HCT116 (cell line): ENCODE results near the gene CASP7. TPM values are rescaled to one million over a fixed set of nuclear protein-coding genes. Genes with fewer than 3 reads are reported as not detected.

ENCODE experiments used
- ATAC-seq: fragments of 200-7000 bp; cut with Tn5 transposase; 2 replicates; pipeline ENCODE4 v1.9.1; 2020; ENCODE audit warnings: mild to moderate bottlenecking, moderate library complexity
- BruUV-seq: library from RNA; stranded (reverse); fragments of 400-500 nt; replicated peaks from 2 replicates; lab custom pipeline; 2021; lab: Mats Ljungman, UMichigan
- CTCF ChIA-PET: fragments of 300-600 bp; sonication (Branson Sonifier 250); formaldehyde crosslinking; loops from one replicate; lab custom pipeline; 2021; ENCODE audit warnings: antibody characterized with exemption; lab: Charles Lee
- POLR2A ChIA-PET: fragments of 300-600, 350-600 bp; sonication (Branson Sonifier 250); formaldehyde crosslinking; loops from one replicate; lab custom pipeline; 2021; ENCODE audit warnings: antibody characterized with exemption; lab: Charles Lee
- RAD21 ChIA-PET, 2 experiments: fragments of 300-600 bp; sonication (Branson Sonifier 250); formaldehyde crosslinking; loops; one replicate each; lab custom pipeline; 2023; ENCODE audit warnings: low total read pairs in 2 of 2; ENCODE audit not compliant: uncharacterized antibody in 2 of 2, unreplicated experiment in 2 of 2, low non-redundant PET in 1 of 2; lab: Charles Lee
- DNase-seq: peaks from one replicate; pipeline ENCODE4 v3.0.0-alpha.2; 2010; ENCODE audit warnings: low read depth, low spot score
- H2AFZ ChIP-seq: fragments of 200-600 bp; shearing (Covaris generic), sonication (generic); 2 replicates; pipeline ENCODE4 v1.6.1; 2017; ENCODE audit warnings: low read depth, mixed run types, mixed read lengths, antibody characterized with exemption, low read length; ENCODE audit not compliant: poor library complexity, severe bottlenecking
- H3K27ac ChIP-seq: 2 replicates; pipeline ENCODE4 v1.5.1; 2012; ENCODE audit warnings: low read depth, low read length
- H3K27me3 ChIP-seq: fragments of 200-600 bp; sonication (generic); 2 replicates; pipeline ENCODE4 v1.6.1; 2016; ENCODE audit warnings: mixed run types, low read length, mixed read lengths; ENCODE audit not compliant: insufficient read depth
- H3K36me3 ChIP-seq, 2 experiments: fragments of 200-500 bp in 1 of 2; fragments of 200-600 bp in 1 of 2; sonication (Bioruptor generic) in 1 of 2; sonication (generic) in 1 of 2; 2 replicates each; pipeline versions ENCODE4 v1.5.1 to v1.6.1; 2014 to 2016; ENCODE audit warnings: low read length in 2 of 2, inconsistent platforms in 1 of 2, mixed read lengths in 1 of 2, mixed run types in 1 of 2; ENCODE audit not compliant: insufficient read depth in 2 of 2, control insufficient read depth in 1 of 2
- H3K4me1 ChIP-seq, 2 experiments: fragments of 200-600 bp in 1 of 2; sonication (generic) in 1 of 2; 2 replicates each; pipeline versions ENCODE4 v1.5.1 to v1.6.1; 2012 to 2017; ENCODE audit warnings: low read length in 2 of 2, inconsistent platforms in 1 of 2, mild to moderate bottlenecking in 1 of 2, mixed read lengths in 1 of 2, mixed run types in 1 of 2, moderate library complexity in 1 of 2; ENCODE audit not compliant: insufficient read depth in 2 of 2, control insufficient read depth in 1 of 2
- H3K4me2 ChIP-seq: fragments of 200-600 bp; sonication (generic); 2 replicates; pipeline ENCODE4 v1.6.1; 2017; ENCODE audit warnings: mixed run types, low read length, mixed read lengths
- H3K4me3 ChIP-seq, 2 experiments: fragments of 200-600 bp in 1 of 2; sonication (generic) in 1 of 2; replicated peaks in 1 of 2; 2 replicates each; pipeline ENCODE4 v1.5.1; 2011 to 2016; ENCODE audit warnings: low read length in 2 of 2, control low read depth in 1 of 2, low read depth in 1 of 2, mild to moderate bottlenecking in 1 of 2, mixed read lengths in 1 of 2, mixed run types in 1 of 2
- H3K79me2 ChIP-seq: fragments of 200-600 bp; sonication (generic); 2 replicates; pipeline ENCODE4 v1.6.1; 2017; ENCODE audit warnings: mild to moderate bottlenecking, mixed run types, low read length, moderate library complexity, mixed read lengths; ENCODE audit not compliant: insufficient read depth
- H3K9ac ChIP-seq: fragments of 200-600 bp; sonication (generic); 2 replicates; pipeline ENCODE4 v1.6.1; 2016; ENCODE audit warnings: low read length, mixed read lengths
- H3K9me2 ChIP-seq: fragments of 200-600 bp; sonication (generic), shearing (Covaris generic); 2 replicates; pipeline ENCODE4 v1.6.1; 2017; ENCODE audit warnings: mixed run types, mild to moderate bottlenecking, moderate library complexity; ENCODE audit not compliant: insufficient read depth
- H3K9me3 ChIP-seq, 2 experiments: fragments of 200-500 bp in 1 of 2; fragments of 200-600 bp in 1 of 2; sonication (Bioruptor generic) in 1 of 2; sonication (generic) in 1 of 2; 2 replicates each; pipeline ENCODE4 v1.6.1; 2014 to 2017; ENCODE audit warnings: low read length in 2 of 2, mixed read lengths in 2 of 2, inconsistent platforms in 1 of 2, low read depth in 1 of 2, mild to moderate bottlenecking in 1 of 2, mixed run types in 1 of 2, moderate library complexity in 1 of 2; ENCODE audit not compliant: control insufficient read depth in 1 of 2, insufficient read depth in 1 of 2
- H4K20me1 ChIP-seq: fragments of 200-600 bp; sonication (generic), shearing (Covaris generic); 2 replicates; pipeline ENCODE4 v1.6.1; 2017; ENCODE audit warnings: mixed run types, mild to moderate bottlenecking, moderate library complexity; ENCODE audit not compliant: insufficient read depth
- ATF3 ChIP-seq: IDR thresholded peaks from 2 replicates; pipeline ENCODE4 v1.6.1; 2012
- CBX3 ChIP-seq: IDR thresholded peaks from 2 replicates; pipeline ENCODE4 v1.6.1; 2012; ENCODE audit warnings: low read depth
- CEBPB ChIP-seq: IDR thresholded peaks from 2 replicates; pipeline ENCODE4 v1.6.1; 2012; ENCODE audit warnings: low read depth
- EGR1 ChIP-seq: IDR thresholded peaks from 2 replicates; pipeline ENCODE4 v1.6.1; 2012; ENCODE audit warnings: low read depth
- EZH2 ChIP-seq: fragments of 200-600 bp; sonication (generic); IDR thresholded peaks from 2 replicates; pipeline ENCODE4 v1.6.1; 2017; ENCODE audit warnings: antibody characterized with exemption, mixed run types
- EZH2phosphoT487 ChIP-seq: fragments of 200-600 bp; IDR thresholded peaks from 2 replicates; pipeline ENCODE4 v1.6.1; 2018; ENCODE audit warnings: antibody characterized with exemption, borderline replicate concordance
- FOSL1 ChIP-seq: IDR thresholded peaks from 2 replicates; pipeline ENCODE4 v1.6.1; 2012; ENCODE audit warnings: low read depth
- JUND ChIP-seq: IDR thresholded peaks from 2 replicates; pipeline ENCODE4 v1.6.1; 2012
- POLR2A ChIP-seq: IDR thresholded peaks from 2 replicates; pipeline ENCODE4 v1.7.0; 2011; ENCODE audit warnings: borderline replicate concordance; ENCODE audit not compliant: insufficient read depth, insufficient read length; ENCODE audit errors: extremely low read depth
- POLR2AphosphoS5 ChIP-seq: IDR thresholded peaks from 2 replicates; pipeline ENCODE4 v1.6.1; 2011; ENCODE audit warnings: mild to moderate bottlenecking, low read depth, low read length, moderate library complexity
- REST ChIP-seq: IDR thresholded peaks from 2 replicates; pipeline ENCODE4 v1.6.1; 2012; ENCODE audit warnings: low read depth
- SIN3A ChIP-seq: IDR thresholded peaks from 2 replicates; pipeline ENCODE4 v1.6.1; 2012; ENCODE audit warnings: low read depth
- SP1 ChIP-seq: IDR thresholded peaks from 2 replicates; pipeline ENCODE4 v1.6.1; 2012; ENCODE audit warnings: low read depth
- SRF ChIP-seq: IDR thresholded peaks from 2 replicates; pipeline ENCODE4 v1.6.1; 2012; ENCODE audit warnings: low read depth
- TCF7L2 ChIP-seq: IDR thresholded peaks from 2 replicates; pipeline ENCODE4 v1.7.0; 2011; ENCODE audit warnings: borderline replicate concordance, inconsistent platforms; ENCODE audit not compliant: insufficient read depth, insufficient read length; ENCODE audit errors: extremely low read depth
- YY1 ChIP-seq: IDR thresholded peaks from 2 replicates; pipeline ENCODE4 v1.6.1; 2011; ENCODE audit warnings: low read length, low read depth, moderate library complexity, mild to moderate bottlenecking; ENCODE audit not compliant: insufficient replicate concordance; ENCODE audit errors: extremely low read depth
- ZFX ChIP-seq: fragments of 450-650 bp; IDR thresholded peaks from 2 replicates; pipeline ENCODE4 v1.6.1; 2017
- ZNF274 ChIP-seq: fragments of 200-500 bp; sonication (Bioruptor generic); IDR thresholded peaks from 2 replicates; pipeline ENCODE4 v1.6.1; 2014; ENCODE audit warnings: mild to moderate bottlenecking, low read depth, low read length, inconsistent platforms
- intact Hi-C: fragments of 100-400 bp; cut with micrococcal nuclease; formaldehyde crosslinking; loops from 2 replicates; pipeline ENCODE4 v1.10.0; 2022
- total RNA-seq: library from RNA; stranded (reverse); gene quantifications from one replicate; pipeline ENCODE4 v1.2.1, GENCODE V29; 2021; ENCODE audit not compliant: unreplicated experiment

CASP7 gene
- total RNA-seq, 1 experiment from 2014 or later = 30.5 TPM

- Histone ChIP-seq H3K9me3 (no peaks in the 10 kb centered on the region), H3K4me2 (no peak overlapping the region), H3K79me2 (no peaks in the 10 kb centered on the region), H3K27me3 (peaks cover 40% of the 10 kb centered on the region), H3K9ac (no peak overlapping the region), H3K36me3 (no peaks in the 10 kb centered on the region), H3K4me1 (no peaks in the 10 kb centered on the region), H3K4me3 (no peak overlapping the region), H3K9me2 (no peaks in the 10 kb centered on the region)
- ChIA-PET POLR2A (no interaction called here), CTCF (no interaction called here), RAD21 (no interaction called here)
- no TSS peak for BruUV-seq
- DNase-seq (no peak), ATAC-seq (no peak)
- TF ChIP-seq FOSL1 (no peak), ZFX (no peak), EZH2 (no peak), CBX3 (no peak), JUND (no peak), EZH2phosphoT487 (no peak), POLR2A (no peak), YY1 (no peak), POLR2AphosphoS5 (no peak), ZNF274 (no peak), CEBPB (no peak), REST (no peak), EGR1 (no peak), TCF7L2 (no peak), ATF3 (no peak), SIN3A (no peak), SRF (no peak), SP1 (no peak)
- TF ChIP-seq, all 23 proteins: peak for 0
- Histone ChIP-seq H3K27ac (no peak overlapping the region), H4K20me1 (no peaks in the 10 kb centered on the region), H2AFZ (no peak overlapping the region)
- intact Hi-C loops = no loop called here
Measured at GRCh38 chr10:113767222-113767621, 87.5 kb downstream of the CASP7 start.
